Tibial nerve (tissue), 4 donors: ENCODE measurements around the gene LATS2.

Experiments
- EP300 ChIP-seq, 2 donors: sonication (generic); formaldehyde crosslinking; IDR thresholded peaks; one replicate each; pipeline ENCODE4 v1.6.1; 2017; ENCODE audit warnings: antibody characterized with exemption in 2 of 2, mild to moderate bottlenecking in 1 of 2
- POLR2A ChIP-seq, 2 donors: fragments of 450-650 bp; IDR thresholded peaks; one replicate each; pipeline ENCODE4 v1.6.1; 2017; ENCODE audit warnings: antibody characterized with exemption in 2 of 2, mild to moderate bottlenecking in 2 of 2, moderate library complexity in 2 of 2
- TF ChIP-seq, protein P1 (sequence below), 5 experiments: fragments of 200-600 bp in 3 of 5; fragments of 450-650 bp in 2 of 5; sonication (generic) in 3 of 5; IDR thresholded peaks; one replicate each; pipeline ENCODE4 v1.5.1; 2016 to 2019; ENCODE audit warnings: antibody characterized with exemption in 5 of 5, mild to moderate bottlenecking in 3 of 5, moderate library complexity in 2 of 5

DNA sequence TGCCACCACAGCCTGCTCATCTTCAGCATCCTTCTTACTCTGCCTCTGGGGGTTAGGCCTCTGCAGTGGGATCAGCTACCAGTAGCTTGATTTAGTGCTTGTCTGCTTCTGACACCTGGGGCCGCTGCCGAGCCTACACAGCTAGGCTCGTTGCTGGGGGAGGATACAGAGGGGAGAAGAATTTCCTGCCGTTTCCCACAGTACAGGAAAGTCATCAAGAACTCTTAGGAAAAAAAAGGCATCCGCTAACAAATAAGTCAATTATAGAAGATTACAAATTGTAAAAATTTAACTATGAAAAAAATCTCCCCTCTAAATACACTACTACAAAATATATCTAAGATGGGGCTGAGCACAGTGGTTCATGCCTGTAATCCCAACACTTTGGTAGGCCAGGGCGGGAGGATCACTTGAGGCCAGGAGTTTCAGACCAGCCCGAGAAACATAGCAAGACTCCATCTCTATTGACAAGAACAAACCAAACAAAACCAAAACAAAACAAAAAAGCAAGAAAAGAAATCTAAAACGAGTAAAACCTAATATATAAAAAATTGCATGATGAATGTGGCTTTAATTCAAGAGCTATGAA is 26.7 kb downstream of the LATS2 start:
- TF ChIP-seq, protein P1, sequence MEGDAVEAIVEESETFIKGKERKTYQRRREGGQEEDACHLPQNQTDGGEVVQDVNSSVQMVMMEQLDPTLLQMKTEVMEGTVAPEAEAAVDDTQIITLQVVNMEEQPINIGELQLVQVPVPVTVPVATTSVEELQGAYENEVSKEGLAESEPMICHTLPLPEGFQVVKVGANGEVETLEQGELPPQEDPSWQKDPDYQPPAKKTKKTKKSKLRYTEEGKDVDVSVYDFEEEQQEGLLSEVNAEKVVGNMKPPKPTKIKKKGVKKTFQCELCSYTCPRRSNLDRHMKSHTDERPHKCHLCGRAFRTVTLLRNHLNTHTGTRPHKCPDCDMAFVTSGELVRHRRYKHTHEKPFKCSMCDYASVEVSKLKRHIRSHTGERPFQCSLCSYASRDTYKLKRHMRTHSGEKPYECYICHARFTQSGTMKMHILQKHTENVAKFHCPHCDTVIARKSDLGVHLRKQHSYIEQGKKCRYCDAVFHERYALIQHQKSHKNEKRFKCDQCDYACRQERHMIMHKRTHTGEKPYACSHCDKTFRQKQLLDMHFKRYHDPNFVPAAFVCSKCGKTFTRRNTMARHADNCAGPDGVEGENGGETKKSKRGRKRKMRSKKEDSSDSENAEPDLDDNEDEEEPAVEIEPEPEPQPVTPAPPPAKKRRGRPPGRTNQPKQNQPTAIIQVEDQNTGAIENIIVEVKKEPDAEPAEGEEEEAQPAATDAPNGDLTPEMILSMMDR (IDR thresholded peaks at IDR 0.05) = peak in 2 of 5 experiments; percentile 24 to 39
- TF ChIP-seq POLR2A (IDR thresholded peaks at IDR 0.05) = no peak
- TF ChIP-seq EP300 (IDR thresholded peaks at IDR 0.05) = no peak
